ENCODE data around the gene NFKBIE. TPM values are rescaled to one million over a fixed set of nuclear protein-coding genes. Genes with fewer than 3 reads are reported as not detected.

NFKBIE gene
- total and polyA plus RNA-seq, 2 of the 13 experiments (the other 11 are each of a cell fraction or from before 2014, with no cell fraction given): 6.7 to 14.5 TPM

DNA sequence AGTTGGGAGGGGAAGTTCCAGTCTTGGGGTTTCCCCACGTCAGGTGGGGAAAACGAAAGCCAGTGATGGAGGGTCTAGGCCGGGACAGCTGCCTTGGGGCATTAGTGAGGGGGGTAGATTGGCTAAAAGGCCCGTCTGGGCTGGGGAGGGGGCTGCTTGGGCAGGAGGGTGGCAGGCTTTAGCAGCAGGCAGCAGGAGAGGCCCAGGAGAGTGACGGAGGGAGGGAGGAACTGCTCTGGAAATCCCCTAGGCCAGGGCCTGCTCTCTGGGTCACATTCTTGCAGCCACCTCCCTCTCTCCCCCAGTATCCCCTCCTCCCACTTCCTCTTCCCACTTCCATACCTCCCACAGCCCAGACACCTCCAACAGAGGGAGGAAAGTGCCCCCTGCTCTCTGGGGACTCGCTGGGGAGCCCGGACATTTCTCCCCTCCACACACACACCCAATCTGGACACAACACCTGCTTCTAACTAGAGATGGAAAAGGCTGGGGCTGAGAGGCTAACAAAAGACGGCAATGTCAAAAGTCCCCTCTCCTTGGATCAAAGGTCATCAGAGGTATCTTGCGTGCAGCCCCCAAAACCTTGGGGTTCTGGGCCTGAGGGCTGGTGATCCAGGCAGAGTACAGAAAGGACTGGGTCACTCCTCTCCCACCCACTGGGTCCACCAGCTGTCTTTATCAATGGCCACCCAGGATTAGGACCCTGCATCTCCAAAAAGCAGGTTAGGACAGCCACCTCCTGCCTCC is 1.8 kb downstream of the NFKBIE start (continued):
- 0 out of 2 replicates have a peak, but pooled peaks have one; percentile 34 for TF ChIP-seq POGK (CRISPR knock-in tag; conservative IDR thresholded peaks at IDR 0.05)
- peak; percentile 66 for TF ChIP-seq ZFY (CRISPR knock-in tag; IDR thresholded peaks at IDR 0.05)
- TF ChIP-seq NFKB2 (CRISPR knock-in tag; IDR thresholded peaks at IDR 0.05; ENCODE audit: borderline replicate concordance): 0 out of 2 replicates have a peak, but pooled peaks have one; percentile 57
- TF ChIP-seq ZNF782 (CRISPR knock-in tag; IDR thresholded peaks at IDR 0.05; ENCODE audit: borderline replicate concordance): 0 out of 2 replicates have a peak, but pooled peaks have one; percentile 51
- TF ChIP-seq, protein P1, sequence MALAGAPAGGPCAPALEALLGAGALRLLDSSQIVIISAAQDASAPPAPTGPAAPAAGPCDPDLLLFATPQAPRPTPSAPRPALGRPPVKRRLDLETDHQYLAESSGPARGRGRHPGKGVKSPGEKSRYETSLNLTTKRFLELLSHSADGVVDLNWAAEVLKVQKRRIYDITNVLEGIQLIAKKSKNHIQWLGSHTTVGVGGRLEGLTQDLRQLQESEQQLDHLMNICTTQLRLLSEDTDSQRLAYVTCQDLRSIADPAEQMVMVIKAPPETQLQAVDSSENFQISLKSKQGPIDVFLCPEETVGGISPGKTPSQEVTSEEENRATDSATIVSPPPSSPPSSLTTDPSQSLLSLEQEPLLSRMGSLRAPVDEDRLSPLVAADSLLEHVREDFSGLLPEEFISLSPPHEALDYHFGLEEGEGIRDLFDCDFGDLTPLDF (CRISPR knock-in tag; IDR thresholded peaks at IDR 0.05): no peak
- TF ChIP-seq ZNF33B (CRISPR knock-in tag; IDR thresholded peaks at IDR 0.05): no peak
- peak; percentile 2; the same call in 1 of the 2 replicates for TF ChIP-seq FOXP4 (CRISPR knock-in tag; IDR thresholded peaks at IDR 0.05)
- 0 out of 2 replicates have a peak, but pooled peaks have one; percentile 20 for TF ChIP-seq ARID5B (CRISPR knock-in tag; IDR thresholded peaks at IDR 0.05)
- no peak; the same call in 1 of the 2 replicates for TF ChIP-seq AHR (CRISPR knock-in tag; IDR thresholded peaks at IDR 0.05)
- TF ChIP-seq TP53 (CRISPR knock-in tag; conservative IDR thresholded peaks at IDR 0.05): no peak
- TF ChIP-seq CENPX (CRISPR knock-in tag; IDR thresholded peaks at IDR 0.05): no peak
- no peak for TF ChIP-seq MED8 (CRISPR knock-in tag; IDR thresholded peaks at IDR 0.05; ENCODE audit: insufficient replicate concordance)
- no peak for TF ChIP-seq ZNF343 (CRISPR knock-in tag; IDR thresholded peaks at IDR 0.05)
- TF ChIP-seq RBM22 (optimal IDR thresholded peaks at IDR 0.05; ENCODE audit: low read length): no peak
- no peak for TF ChIP-seq ZNF567 (CRISPR knock-in tag; IDR thresholded peaks at IDR 0.05; ENCODE audit: borderline replicate concordance)
- TF ChIP-seq HNF4G (IDR thresholded peaks at IDR 0.05; ENCODE audit: borderline replicate concordance, low read depth, low read length): 0 out of 2 replicates have a peak, but pooled peaks have one; percentile 12
- no peak for TF ChIP-seq HNF4G (CRISPR knock-in tag; IDR thresholded peaks at IDR 0.05; ENCODE audit: borderline replicate concordance, low read depth)
- no peak for TF ChIP-seq CC2D1A (CRISPR knock-in tag; IDR thresholded peaks at IDR 0.05)
- no peak for TF ChIP-seq LCORL (IDR thresholded peaks at IDR 0.05)
- peak; percentile 39; the same call in 1 of the 2 replicates for TF ChIP-seq LCORL (CRISPR knock-in tag; IDR thresholded peaks at IDR 0.05)

Data from HepG2 (cell line).